Mesendoderm (in vitro differentiated cells): ENCODE measurements around the gene MGAT3.

Source experiments
- DNase-seq: peaks from one replicate; pipeline ENCODE4 v3.0.0; 2013
- H2AK5ac ChIP-seq: 2 replicates; pipeline ENCODE4 v1.6.1; 2013; ENCODE audit warnings: low read length, inconsistent platforms
- H2BK120ac ChIP-seq: 2 replicates; pipeline ENCODE4 v1.6.1; 2013; ENCODE audit warnings: low read depth, mild to moderate bottlenecking, low read length, moderate library complexity, mixed read lengths
- H2BK15ac ChIP-seq: replicated peaks from 2 replicates; pipeline ENCODE4 v1.6.1; 2013; ENCODE audit warnings: low read depth, mild to moderate bottlenecking, moderate library complexity
- H2BK5ac ChIP-seq: 2 replicates; pipeline ENCODE4 v1.6.1; 2013; ENCODE audit warnings: low read length, inconsistent platforms
- H3K18ac ChIP-seq: 2 replicates; pipeline ENCODE4 v1.6.1; 2013; ENCODE audit warnings: mild to moderate bottlenecking, low read length, mixed read lengths
- H3K23ac ChIP-seq: one replicate; pipeline ENCODE4 v1.6.1; 2013; ENCODE audit warnings: low read length
- H3K27ac ChIP-seq: 2 replicates; pipeline ENCODE4 v1.5.1; 2013; ENCODE audit warnings: low read depth, mild to moderate bottlenecking, inconsistent platforms, low read length, moderate library complexity
- H3K27me3 ChIP-seq: 2 replicates; pipeline ENCODE4 v1.6.1; 2013; ENCODE audit warnings: low read length, control low read depth, mild to moderate bottlenecking, inconsistent platforms; ENCODE audit not compliant: insufficient read depth, poor library complexity
- H3K36me3 ChIP-seq: 2 replicates; pipeline ENCODE4 v1.6.1; 2013; ENCODE audit warnings: low read length, inconsistent platforms; ENCODE audit not compliant: control insufficient read depth, insufficient read depth
- H3K4ac ChIP-seq: one replicate; pipeline ENCODE4 v1.6.1; 2013; ENCODE audit warnings: low read depth, mild to moderate bottlenecking, low read length, moderate library complexity
- H3K4me1 ChIP-seq: 2 replicates; pipeline ENCODE4 v1.6.1; 2013; ENCODE audit warnings: low read depth, low read length, inconsistent platforms; ENCODE audit not compliant: control insufficient read depth
- H3K4me2 ChIP-seq: 2 replicates; pipeline ENCODE4 v1.6.1; 2013; ENCODE audit warnings: low read length
- H3K4me3 ChIP-seq: 2 replicates; pipeline ENCODE4 v1.5.1; 2013; ENCODE audit warnings: mild to moderate bottlenecking, low read length
- H3K56ac ChIP-seq: one replicate; pipeline ENCODE4 v1.6.1; 2013; ENCODE audit warnings: low read length
- H3K79me1 ChIP-seq: 2 replicates; pipeline ENCODE4 v1.6.1; 2013; ENCODE audit warnings: low read length, inconsistent platforms
- H3K79me2 ChIP-seq: 2 replicates; pipeline ENCODE4 v1.6.1; 2013; ENCODE audit warnings: mild to moderate bottlenecking, low read length; ENCODE audit not compliant: control insufficient read depth, insufficient read depth
- H3K9ac ChIP-seq: 2 replicates; pipeline ENCODE4 v1.6.1; 2013; ENCODE audit warnings: low read length, inconsistent platforms
- H4K5ac ChIP-seq: one replicate; pipeline ENCODE4 v1.6.1; 2013; ENCODE audit warnings: low read length
- H4K8ac ChIP-seq: one replicate; pipeline ENCODE4 v1.6.1; 2013; ENCODE audit warnings: low read depth, mild to moderate bottlenecking, control low read depth, low read length, moderate library complexity
- WGBS: extraction: QIAGEN DNeasy Blood & Tissue Kit; methylation state at CpG from one replicate; pipeline ENCODE4 v1.1.7; 2013; ENCODE audit warnings: low lambda C conversion rate, missing lambda C conversion rate; ENCODE audit not compliant: insufficient coverage; ENCODE audit errors: extremely low coverage; 5-methylcytosine and 5-hydroxymethylcytosine counted together

MGAT3 gene

DNA sequence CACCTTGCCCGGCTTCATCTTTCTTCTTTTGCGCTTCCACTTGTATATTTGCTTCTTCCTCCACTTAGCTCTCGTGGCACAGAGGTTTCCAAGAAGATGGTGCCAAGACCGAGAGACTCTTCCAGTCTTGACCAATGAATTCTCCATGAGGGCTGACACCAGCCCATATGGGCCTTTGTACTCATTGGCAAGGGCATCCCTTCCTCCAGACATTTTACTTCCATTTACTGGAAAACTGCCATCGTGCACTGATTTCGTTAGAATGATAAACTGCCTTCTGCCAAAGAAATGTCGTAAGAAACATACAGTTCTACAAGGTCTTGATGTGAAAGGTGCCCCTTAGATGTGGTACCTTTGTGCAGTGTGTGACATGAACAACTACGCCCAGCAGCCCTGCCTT, 40.6 kb downstream of the MGAT3 start:
- Histone ChIP-seq H3K4me1 (peaks cover 3% of the 10 kb centered on the region), H3K79me2 (no peaks in the 10 kb centered on the region), H3K27ac (no peak overlapping the region), H3K18ac (no peak overlapping the region), H2AK5ac (no peak overlapping the region), H3K4me2 (no peak overlapping the region), H4K8ac (no peak overlapping the region), H3K56ac (no peak overlapping the region), H4K5ac (no peak overlapping the region), H3K27me3 (no peaks in the 10 kb centered on the region), H3K4ac (no peak overlapping the region), H3K23ac (no peak overlapping the region), H3K36me3 (no peaks in the 10 kb centered on the region), H2BK5ac (no peak overlapping the region), H2BK15ac (no peak overlapping the region), H3K4me3 (no peak overlapping the region), H2BK120ac (no peak overlapping the region), H3K79me1 (no peaks in the 10 kb centered on the region), H3K9ac (no peak overlapping the region)
- DNase-seq, result no peak
- WGBS, result no CpG with 5 or more reads among the region's 8 CpGs

DNA sequence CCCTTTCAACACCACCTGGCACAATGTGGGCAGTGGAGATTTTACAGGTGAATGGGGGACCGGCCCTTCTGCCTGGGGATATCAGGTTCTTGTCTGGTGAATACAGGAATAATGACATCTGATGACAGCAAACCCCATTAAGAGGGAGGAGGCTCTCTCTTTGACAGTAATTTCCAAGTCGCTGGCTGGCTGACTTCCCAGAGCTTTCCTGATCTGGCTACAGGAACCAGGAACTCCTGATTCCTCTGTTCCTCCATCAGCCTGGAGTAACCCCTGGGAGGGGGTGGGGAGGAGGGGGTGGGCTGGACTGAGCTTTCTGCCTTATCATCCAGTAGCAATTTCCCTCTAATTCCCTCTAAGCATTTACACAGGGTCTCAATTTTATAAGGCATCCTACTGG, 41.6 kb downstream of the MGAT3 start:
- Histone ChIP-seq H3K4me2 (no peak overlapping the region), H3K36me3 (no peaks in the 10 kb centered on the region), H2BK5ac (no peak overlapping the region), H3K27ac (no peak overlapping the region), H3K4ac (no peak overlapping the region), H3K27me3 (no peaks in the 10 kb centered on the region), H3K23ac (no peak overlapping the region), H2BK15ac (no peak overlapping the region), H3K4me1 (peaks cover 6% of the 10 kb centered on the region), H3K4me3 (no peak overlapping the region), H3K18ac (no peak overlapping the region), H3K56ac (no peak overlapping the region), H2AK5ac (no peak overlapping the region), H2BK120ac (no peak overlapping the region), H3K9ac (no peak overlapping the region), H4K8ac (no peak overlapping the region), H3K79me2 (peaks cover 8% of the 10 kb centered on the region), H4K5ac (no peak overlapping the region), H3K79me1 (peaks cover 7% of the 10 kb centered on the region)
- no peak for DNase-seq
- no CpG with 5 or more reads among the region's 2 CpGs for WGBS

DNA sequence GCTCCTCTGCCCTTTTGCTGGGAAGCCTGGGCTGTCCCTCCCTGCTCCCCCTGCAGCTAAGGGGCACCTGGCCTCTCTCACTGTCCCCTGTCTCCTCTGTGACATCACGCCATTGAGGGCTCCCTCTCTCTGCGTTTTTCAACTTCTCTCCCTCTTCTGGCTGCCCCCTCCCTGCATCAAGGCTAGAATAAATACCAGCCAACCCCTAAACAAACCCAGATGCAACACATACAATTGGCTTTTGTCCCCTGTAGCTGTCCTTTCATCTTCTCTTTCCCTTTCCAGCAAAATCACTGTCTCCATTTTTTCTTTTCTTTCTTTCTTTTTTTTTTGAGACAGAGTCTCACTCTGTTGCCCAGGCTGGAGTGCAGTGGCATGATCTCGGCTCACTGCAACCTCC, 42.0 kb downstream of the MGAT3 start:
- H3K36me3 ChIP-seq, result no peaks in the 10 kb centered on the region
- no peak overlapping the region for H3K56ac ChIP-seq
- no peak overlapping the region for H3K9ac ChIP-seq
- no peak overlapping the region for H3K4ac ChIP-seq
- H3K79me1 ChIP-seq, result peaks cover 10% of the 10 kb centered on the region
- H2BK5ac ChIP-seq, result no peak overlapping the region
- no peaks in the 10 kb centered on the region for H3K27me3 ChIP-seq
- H2BK120ac ChIP-seq, result no peak overlapping the region
- H3K18ac ChIP-seq, result no peak overlapping the region
- H2AK5ac ChIP-seq, result no peak overlapping the region
- H4K8ac ChIP-seq, result no peak overlapping the region
- H3K4me2 ChIP-seq, result no peak overlapping the region
- H3K4me1 ChIP-seq, result peaks cover 6% of the 10 kb centered on the region
- WGBS, result no CpG with 5 or more reads among the region's 3 CpGs
- no peak overlapping the region for H2BK15ac ChIP-seq
- peaks cover 11% of the 10 kb centered on the region for H3K79me2 ChIP-seq
- no peak overlapping the region for H3K23ac ChIP-seq
- DNase-seq, result no peak
- no peak overlapping the region for H3K4me3 ChIP-seq
- no peak overlapping the region for H3K27ac ChIP-seq
- no peak overlapping the region for H4K5ac ChIP-seq

DNA sequence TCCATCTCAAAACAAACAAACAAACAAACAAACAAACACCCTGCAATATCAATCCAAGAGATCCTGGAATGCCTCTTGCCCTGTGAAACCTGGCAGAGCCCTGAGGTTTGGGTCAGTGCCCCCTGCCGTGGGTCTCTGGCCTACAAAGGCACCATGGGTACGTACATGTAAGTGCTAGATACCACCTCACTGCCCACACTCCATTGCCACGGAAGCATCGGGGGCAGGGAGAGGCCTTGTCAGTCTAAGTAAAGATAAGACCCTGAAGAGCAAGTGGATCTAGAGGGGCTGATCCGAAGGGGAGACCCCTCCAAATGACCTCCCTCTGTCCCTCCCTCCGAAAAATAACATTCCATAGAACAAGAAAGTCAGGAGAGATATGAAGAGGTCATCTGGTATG, 43.3 kb downstream of the MGAT3 start:
- Histone ChIP-seq H3K79me1 (peaks cover 10% of the 10 kb centered on the region), H3K4me2 (no peak overlapping the region), H3K4me3 (no peak overlapping the region), H3K36me3 (peaks cover 4% of the 10 kb centered on the region), H3K79me2 (peaks cover 11% of the 10 kb centered on the region), H3K23ac (no peak overlapping the region), H3K4me1 (peaks cover 6% of the 10 kb centered on the region), H2AK5ac (no peak overlapping the region), H2BK5ac (no peak overlapping the region), H4K5ac (no peak overlapping the region), H3K56ac (no peak overlapping the region), H4K8ac (no peak overlapping the region), H2BK120ac (no peak overlapping the region), H3K27ac (no peak overlapping the region), H3K27me3 (no peaks in the 10 kb centered on the region), H3K18ac (no peak overlapping the region), H3K9ac (no peak overlapping the region), H3K4ac (no peak overlapping the region), H2BK15ac (no peak overlapping the region)
- no CpG with 5 or more reads among the region's 6 CpGs for WGBS
- DNase-seq, result no peak

DNA sequence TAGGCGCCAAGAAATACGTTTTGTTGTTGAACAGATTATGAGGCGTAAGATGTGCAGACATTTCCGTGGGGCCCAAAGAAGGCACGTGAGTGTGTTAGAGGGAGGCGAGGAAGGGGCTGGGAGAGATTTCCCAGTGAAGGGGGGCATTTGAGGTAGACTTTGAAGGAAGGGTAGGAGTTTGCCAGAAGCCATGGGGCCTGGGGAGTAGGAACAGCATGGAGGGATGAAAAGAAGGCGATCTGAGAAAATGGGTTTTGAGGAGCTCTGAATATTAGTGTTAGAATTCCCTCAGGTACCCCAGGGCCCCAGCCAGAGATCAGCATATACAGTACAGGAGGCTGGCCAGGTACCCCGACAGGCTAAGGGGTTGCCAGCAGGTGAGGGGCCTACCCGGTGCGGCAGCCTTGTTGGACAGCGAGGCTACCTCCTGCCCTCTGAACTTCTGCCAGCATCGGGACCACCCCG, 44.9 kb downstream of the MGAT3 start:
- H3K4me3 ChIP-seq, result peak overlapping the region; percentile 32
- no peak overlapping the region for H2BK120ac ChIP-seq
- no CpG with 5 or more reads among the region's 13 CpGs for WGBS
- DNase-seq, result no peak
- H3K18ac ChIP-seq, result no peak overlapping the region
- peak overlapping the region; percentile 89 for H3K56ac ChIP-seq
- H3K4me1 ChIP-seq, result peaks cover 6% of the 10 kb centered on the region
- no peaks in the 10 kb centered on the region for H3K27me3 ChIP-seq
- H3K23ac ChIP-seq, result peak overlapping the region; percentile 56
- H2AK5ac ChIP-seq, result no peak overlapping the region
- H3K9ac ChIP-seq, result peak overlapping the region; percentile 76
- H4K8ac ChIP-seq, result no peak overlapping the region
- no peak overlapping the region for H3K27ac ChIP-seq
- peak overlapping the region; percentile 70 for H3K4me2 ChIP-seq
- peaks cover 14% of the 10 kb centered on the region for H3K36me3 ChIP-seq
- H4K5ac ChIP-seq, result no peak overlapping the region
- peaks cover 11% of the 10 kb centered on the region for H3K79me2 ChIP-seq
- H3K4ac ChIP-seq, result no peak overlapping the region
- no peak overlapping the region for H2BK5ac ChIP-seq
- H2BK15ac ChIP-seq, result no peak overlapping the region
- H3K79me1 ChIP-seq, result peaks cover 12% of the 10 kb centered on the region

DNA sequence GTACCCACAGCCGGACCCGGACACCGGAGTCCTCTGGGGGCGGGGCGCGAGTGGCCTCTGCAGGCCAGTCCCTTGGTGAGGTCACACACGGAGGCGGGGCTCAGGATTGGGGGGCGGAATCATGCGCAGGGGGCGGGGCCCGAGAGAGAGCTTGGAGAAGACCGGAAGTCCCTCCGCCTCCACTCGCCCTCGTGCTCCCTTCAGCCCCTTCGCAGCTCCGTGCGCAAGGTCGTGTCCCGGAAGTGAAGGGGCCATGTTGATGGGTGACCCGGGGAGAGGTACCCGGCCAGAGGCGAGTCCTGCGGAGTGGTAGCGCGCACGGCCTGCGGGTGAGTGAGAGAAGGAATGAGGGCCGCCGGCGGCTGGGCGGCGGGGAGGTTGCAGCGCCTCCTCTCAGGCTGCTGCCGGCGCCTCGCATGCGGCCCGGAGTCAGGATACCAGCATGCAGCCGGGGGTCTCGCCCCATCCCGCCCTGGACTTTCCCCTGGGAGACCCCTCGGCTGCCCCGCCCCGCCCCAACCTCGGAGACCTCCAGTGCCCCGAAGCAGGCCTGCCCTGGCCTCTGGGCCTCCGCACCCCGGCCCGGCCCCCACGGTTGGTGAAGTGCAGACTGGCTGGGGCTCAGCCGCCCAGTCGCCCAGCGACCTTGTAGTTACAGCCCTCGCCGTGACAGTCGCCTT, 45.4 kb downstream of the MGAT3 start, which contains the start of gene MIEF1:
Gene MIEF1, plus strand, starts transcription at position 182 of the 680 bp plus-strand sequence. CDS start 9,005 bp downstream, outside the sequence.
- H3K36me3 ChIP-seq, result peaks cover 17% of the 10 kb centered on the region
- peak within 1 kb of the TSS; percentile 78 for H3K18ac ChIP-seq
- peaks cover 11% of the 10 kb centered on the region for H3K79me2 ChIP-seq
- peak within 1 kb of the TSS; percentile 8 for H3K4ac ChIP-seq
- peak within 1 kb of the TSS; percentile 77 for H2AK5ac ChIP-seq
- peak within 1 kb of the TSS; percentile 96 for H3K4me3 ChIP-seq
- no peak within 1 kb of the TSS for H2BK5ac ChIP-seq
- peaks cover 6% of the 10 kb centered on the region for H3K4me1 ChIP-seq
- H3K27me3 ChIP-seq, result no peaks in the 10 kb centered on the region
- H4K8ac ChIP-seq, result no peak within 1 kb of the TSS
- no peak within 1 kb of the TSS for H2BK120ac ChIP-seq
- no CpG with 5 or more reads among the region's 58 CpGs for WGBS
- no peak within 1 kb of the TSS for H2BK15ac ChIP-seq
- H4K5ac ChIP-seq, result no peak within 1 kb of the TSS
- peaks cover 14% of the 10 kb centered on the region for H3K79me1 ChIP-seq
- peak within 1 kb of the TSS; percentile 85 for H3K4me2 ChIP-seq
- H3K56ac ChIP-seq, result peak within 1 kb of the TSS; percentile 95
- peak within 1 kb of the TSS; percentile 91 for H3K9ac ChIP-seq
- H3K23ac ChIP-seq, result peak within 1 kb of the TSS; percentile 56
- H3K27ac ChIP-seq, result peak within 1 kb of the TSS; percentile 9
- peak; percentile 99 for DNase-seq
